NCI-H1092 treated with DMSO at 0.1 percent for 48 hours (cell line): ENCODE measurements around the gene LTBP1.
A peak's percentile ranks its signal among the peaks of the same experiment; 100 is the strongest.
"Not testable (repeated sequence)": the region's sequence is repeated elsewhere in the genome, so short reads cannot be mapped to it uniquely, and the experiment has no call there.

Experiments used
- DNase-seq: peaks from one replicate; lab custom pipeline; 2025; lab: John Stamatoyannopoulos, UW

Gene LTBP1

DNA sequence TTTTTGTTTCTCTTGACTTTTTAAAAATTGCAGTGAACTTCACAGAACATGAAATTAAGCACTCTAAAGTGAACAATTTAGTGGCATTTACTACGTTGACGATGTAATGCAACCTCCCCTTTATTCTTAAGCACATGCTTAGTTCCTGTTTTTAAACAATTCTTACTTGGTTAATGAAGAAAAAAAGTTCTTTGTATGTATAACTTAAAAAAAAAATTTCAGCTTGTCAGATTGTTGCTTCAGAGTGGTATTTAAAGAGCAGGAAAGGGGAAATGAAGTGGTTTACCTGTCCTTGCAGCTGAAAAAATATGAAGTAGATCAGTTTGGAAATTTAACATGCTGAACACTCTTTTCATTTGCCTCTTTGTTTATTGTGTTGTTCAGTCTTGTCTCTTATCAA lies 434.0 kb downstream of the LTBP1 start:
- no peak for DNase-seq

DNA sequence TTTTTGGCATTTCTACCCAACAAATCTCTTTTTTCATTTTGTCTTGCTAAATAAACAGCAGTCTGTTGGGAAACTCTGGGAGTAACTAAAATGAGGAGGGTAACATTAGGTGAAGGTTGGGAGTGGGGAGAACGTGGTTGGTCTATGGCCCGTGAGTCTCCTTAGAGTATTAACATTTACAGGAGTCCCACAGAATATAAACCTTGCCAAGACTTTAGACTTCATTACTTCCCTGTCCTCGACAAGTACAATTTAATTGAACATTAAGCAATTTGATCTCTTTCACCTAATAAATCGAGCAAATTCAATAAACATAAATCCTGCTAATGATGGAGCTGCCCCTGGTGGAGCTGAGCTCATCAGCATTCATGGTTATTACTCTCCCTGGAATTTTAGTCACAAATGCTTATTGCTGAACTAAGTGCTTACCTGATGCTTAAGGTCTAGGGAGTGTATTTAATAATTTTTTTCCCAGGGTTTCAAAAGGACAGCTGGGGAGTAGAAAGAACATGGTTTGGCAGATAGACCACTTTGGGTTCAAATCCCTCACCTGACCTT lies 434.6 kb downstream of the LTBP1 start:
- no peak for DNase-seq

DNA sequence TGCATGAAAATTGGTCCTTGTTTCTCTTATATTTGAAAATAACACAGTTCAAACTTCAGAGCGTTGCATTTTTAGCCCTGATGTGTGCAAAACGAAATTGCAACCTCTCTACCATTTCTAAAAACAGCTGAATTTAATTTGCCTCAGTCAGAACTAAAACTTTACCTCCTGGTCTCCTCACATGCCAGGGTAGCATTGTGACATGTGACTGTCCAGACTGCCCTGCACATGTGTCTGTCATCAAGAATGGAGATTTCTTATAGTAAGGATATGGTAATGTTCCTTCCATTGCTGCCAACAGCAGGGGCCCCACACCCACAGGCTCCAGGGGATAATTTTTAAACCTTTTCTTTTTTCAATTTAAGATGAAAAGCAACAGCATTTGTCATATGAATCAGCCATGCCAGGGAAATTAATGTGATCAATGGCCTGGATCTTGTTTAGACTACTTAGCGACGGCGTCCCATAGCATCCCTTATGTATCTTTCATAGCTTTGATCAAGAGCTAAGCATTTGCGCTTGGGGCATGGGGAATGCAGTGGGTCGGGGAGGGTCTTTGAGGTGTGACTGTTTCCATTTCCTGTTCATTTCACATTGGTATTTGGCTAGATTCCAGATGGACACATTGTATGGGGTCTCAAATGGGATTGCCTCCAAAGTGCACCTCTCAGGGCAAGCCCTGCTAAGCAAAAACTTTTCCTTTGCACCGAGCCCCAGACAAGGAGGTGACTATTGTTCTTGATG lies 437.3 kb downstream of the LTBP1 start:
- DNase-seq, result no peak

DNA sequence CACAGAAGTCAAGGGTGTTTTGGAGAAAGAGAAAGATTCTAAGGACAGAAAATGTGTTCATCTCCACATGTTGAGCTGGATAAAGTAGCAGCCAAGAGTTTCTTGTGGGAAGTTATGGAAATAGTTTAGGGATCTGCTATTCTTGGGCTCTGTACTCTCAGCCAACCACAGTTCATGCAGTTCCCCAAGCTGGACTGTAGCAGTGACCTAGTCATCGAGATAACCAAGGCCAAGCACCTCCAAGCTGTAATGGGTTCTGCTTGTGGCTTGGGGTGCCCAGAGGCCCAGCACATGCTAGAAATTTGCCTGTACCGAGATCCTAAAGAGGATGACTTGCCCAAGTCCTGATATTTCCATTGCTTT lies 437.8 kb downstream of the LTBP1 start:
- no peak for DNase-seq

DNA sequence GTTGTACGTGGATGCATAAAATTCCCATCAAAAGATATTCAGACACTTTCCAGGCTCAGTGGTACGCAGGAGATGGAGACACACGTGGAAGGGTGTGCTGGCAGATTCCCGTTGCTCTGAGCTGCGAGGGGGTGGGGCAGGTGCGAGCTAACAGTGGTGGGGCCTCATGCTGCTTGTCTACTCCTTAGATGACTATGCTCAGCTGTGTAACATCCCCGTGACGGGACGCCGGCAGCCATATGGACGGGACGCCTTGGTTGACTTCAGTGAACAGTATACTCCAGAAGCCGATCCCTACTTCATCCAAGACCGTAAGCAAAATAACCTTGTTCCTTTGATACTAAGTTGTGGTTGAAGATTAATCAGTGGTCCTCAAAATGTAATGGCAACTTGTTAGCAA lies 442.2 kb downstream of the LTBP1 start:
- DNase-seq, result no peak

DNA sequence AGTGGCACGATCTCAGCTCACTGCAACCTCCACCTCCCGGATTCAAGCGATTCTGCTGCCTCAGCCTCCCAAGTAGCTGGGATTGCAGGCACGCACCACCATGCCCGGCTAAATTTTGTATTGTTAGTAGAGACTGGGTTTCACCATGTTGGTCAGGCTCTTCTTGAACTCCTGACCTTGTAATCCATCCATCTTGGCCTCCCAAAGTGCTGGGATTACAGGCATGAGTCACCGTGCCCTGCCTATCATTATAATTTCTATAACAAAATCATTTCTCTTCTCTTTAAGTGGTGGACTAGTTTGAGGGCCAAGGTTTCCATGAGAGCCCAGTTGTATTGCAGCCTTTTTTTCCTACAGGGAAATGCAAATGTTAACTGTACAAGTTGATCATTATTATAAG lies 442.9 kb downstream of the LTBP1 start:
- not testable (repeated sequence) for DNase-seq

DNA sequence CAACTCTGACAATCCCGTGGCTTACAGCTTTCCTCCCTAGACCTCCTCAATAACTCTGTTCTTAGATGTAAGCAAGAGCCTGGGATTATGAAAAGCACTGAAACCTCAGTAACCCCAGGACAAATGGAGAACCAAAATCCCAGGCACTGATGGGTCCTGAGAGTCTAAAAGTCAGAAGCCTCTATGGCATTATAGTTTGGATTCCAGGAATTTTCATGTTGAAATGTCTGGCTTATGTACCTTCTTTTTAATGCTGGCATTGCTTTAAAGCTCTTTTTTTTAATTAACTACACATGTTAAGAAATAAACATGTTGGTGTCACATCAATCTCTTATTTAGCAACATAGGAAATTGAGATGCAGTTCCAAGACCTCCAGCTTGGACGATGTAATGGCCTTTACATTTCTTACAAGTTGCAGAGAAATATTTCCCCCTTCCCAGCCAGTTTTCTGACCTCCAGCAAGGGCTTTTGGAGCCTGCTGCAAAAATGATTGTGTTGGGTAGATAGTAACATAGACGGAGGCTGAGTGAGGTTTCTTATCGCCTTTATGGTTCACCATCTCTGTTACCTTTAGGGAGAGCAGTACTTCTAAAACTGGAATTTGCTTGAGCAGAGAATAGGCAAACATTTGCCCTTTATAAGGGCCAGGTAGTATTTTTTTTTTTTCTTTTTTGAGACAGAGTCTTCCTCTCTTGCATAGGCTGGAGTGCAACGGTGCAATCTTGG lies 444.9 kb downstream of the LTBP1 start:
- no peak for DNase-seq

DNA sequence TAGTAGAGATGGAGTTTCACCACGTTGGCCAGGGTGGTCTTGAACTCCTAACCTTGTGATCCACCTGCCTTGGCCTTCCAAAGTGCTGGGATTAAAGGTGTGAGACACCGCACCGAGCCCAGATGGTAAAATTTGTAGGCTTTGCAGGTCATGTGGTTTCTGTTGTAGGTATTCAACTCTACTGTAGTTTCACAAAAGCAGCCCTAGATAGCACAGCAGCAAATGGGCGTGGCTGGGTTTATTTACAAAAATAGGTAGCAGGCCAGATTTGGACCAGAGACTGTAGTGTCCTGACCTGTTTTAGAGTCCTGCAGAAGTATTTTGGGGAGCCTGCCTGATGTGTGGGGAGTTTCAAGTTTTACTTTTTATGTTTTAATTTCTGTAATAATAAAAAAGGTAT lies 445.6 kb downstream of the LTBP1 start:
- no peak for DNase-seq

DNA sequence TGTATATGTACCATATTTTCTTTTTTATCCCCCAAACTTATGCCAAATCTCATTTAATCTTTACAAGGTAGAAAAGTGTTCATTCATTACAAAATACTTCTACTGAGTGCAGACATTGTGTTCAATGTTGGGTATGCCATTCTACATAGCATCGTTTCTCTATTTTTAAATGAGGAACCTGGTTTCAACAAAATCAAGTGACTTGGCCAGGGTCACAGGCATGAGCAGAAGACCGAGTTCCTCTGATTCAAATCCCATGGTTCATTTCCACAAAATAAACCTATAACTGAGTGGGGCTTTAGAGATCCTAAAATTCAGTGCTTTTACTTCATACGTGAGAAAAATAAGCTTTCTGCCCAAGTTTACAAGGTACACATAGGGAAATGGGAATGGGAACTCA lies 448.3 kb downstream of the LTBP1 start:
- DNase-seq, result no peak

DNA sequence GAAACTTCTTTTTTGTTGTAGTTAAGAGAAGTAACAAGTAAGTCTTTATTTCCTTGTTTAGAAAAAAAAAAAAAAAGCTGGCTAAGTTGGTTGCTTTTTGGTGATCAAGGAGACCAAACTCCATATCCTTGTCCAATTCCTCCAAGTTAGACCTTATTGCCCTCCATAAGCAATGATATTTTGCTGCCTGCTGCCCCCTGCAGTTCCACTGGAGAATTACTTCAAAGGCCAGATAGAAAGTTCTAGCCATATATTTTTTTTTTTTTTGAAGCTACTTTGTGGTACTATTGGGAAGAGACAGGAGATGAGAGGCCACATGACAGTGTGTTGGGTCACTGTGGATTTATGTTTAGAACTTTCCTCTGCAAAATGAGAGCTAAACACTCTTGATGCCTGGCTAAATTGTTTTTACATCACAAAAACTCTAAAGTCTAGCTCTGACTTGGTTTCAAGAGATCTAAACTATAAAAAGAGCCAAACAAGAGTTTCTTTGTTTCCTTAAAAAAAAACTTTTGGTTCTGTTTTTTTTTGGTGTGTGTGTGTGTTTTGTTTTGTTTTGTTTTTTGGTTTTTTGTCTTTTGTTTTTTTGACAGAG lies 449.0 kb downstream of the LTBP1 start:
- peak; percentile 0 for DNase-seq

DNA sequence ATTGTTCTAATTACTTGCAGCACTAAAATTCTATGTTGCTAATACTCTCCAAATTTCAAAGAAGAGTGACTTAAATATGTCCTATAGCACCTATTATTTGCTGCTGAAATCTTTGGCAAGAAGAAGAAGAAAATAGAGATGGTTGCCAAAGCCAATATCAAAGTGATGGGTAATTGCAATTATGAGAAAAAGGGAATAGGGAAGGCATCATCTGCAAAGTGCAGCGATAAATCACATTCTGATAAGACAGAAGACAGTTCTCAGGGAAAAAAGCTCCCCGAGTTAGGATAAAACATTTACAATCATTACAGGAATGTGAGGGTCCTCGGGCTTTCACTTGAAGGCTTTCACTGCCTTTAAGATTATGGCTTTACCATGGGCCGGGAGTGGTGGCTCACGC lies 457.6 kb downstream of the LTBP1 start:
- no peak for DNase-seq

DNA sequence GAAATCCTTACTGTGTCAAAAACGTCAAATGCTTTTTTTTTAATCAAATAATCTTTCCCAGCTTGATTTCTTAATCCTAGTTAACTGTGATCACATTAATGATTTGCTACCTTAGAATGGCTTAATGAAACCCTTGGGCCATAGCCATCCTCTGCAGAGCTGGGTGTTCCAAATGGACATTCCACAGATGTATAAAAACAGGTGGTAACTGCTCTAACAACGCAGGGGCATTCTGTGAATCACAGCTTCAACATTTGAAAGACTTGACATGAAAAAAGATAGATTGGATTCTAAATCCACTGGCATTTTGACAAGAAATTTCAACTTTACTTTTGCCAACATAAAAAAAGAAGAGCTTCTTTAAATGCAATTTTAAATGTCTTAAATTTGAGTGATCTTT lies 459.9 kb downstream of the LTBP1 start:
- no peak for DNase-seq

DNA sequence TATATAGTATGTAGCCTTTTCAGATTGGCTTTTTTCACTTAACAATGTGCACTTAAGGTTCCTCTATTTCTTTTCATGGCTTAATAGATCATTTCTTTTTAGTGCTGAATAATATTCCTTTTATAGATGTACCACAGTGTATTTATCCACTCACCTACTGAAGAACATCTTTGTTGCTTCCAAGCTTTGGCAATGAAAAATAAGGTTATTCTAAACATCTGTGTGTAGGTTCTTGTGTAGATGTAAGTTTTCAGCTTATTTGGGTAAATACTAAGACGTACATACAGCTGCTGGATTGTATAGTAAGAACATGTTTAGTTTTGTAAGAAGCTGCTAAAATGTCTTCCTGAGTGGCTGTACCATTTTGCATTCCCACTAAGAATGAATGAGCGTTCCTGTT lies 461.4 kb downstream of the LTBP1 start:
- no peak for DNase-seq

DNA sequence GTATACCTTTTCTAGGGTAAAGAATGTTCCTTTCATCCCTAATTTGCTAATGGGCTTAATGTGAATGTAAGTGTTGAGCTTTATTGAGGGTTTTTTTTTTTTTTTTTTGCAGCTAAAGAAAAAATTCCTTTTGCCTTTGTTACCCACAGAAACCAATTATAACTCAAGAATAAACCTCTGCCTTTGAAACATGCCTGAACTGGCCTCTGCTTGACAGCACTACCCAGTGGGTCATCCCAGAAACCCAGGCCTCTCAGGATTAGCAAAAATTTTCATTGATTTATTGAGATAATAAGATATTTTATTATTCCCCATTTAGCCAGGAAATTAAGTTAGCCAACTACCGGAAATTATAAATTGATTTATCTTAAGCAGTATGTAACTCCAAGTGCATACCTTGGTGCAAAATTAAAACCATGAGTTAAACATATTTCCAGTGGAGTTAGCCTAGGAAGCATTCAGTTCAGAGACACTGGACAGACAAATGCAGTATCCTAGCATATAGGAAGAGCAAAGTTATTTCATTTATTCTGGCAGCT lies 462.7 kb downstream of the LTBP1 start:
- DNase-seq, result no peak

DNA sequence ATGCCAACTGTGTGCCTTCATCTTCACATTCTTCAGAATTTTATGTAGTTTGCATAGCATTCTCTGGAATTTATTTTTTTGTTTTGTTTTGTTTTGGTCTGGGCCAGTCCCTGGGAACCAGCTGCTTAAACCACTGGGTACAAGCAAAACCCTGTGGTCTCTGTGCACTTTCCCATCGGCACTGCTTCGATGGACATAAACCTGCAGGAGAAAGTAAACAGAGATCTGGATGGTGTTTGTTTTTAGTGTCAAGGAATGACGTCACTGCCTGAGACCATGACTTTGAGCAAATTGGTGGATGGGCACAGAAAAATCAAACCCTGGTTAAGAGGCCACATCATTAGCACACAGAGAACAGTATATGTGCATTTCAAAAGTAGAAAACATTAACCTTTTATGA lies 465.0 kb downstream of the LTBP1 start:
- no peak for DNase-seq

DNA sequence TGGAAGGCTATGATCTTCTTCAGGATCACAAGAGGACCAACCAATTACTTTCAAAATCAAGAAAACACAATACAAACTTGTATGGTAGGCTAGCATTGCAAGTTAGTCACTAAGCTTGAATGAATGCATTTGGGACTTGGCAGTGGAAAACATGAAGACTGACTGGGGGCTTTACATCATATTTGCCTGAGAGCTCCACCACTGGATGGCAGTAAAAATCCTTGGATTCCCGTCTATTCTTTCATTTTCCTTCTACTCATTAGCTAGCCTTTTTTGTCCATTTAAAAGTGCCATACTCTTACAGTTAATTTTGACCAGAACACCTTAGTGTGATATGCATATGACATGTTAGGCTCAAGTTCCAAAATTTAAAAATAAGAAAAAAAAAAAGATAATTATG lies 466.2 kb downstream of the LTBP1 start:
- DNase-seq, result no peak

DNA sequence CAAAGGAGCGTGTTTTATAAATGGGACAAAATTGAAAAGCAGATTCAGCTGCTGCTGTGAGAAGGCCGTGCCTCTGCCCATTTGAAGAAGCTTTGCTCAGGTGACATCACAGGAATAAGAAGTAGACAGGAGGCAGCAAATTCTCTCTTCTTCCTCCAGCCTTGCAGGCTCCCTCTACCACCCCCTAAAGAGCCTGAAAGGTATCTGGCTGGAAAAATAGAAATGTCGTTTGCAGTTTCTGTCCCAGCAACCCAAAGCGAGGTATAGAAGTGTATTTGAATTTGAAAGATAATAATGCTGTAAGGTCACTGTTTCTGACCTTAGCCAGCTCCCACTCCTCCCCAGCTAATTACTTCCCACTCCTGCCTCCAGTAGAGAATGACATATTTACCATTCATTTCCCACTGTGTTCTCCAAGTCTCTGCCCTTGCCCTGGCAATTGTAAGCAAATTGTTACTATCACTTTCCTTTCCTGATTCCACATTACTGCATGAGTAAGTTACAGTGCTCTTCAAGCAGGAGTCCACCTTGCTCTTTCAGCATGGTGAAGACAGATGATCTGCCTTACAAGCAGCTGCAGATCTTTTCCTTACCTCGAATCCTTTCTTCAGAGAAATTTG lies 472.9 kb downstream of the LTBP1 start:
- no peak for DNase-seq

DNA sequence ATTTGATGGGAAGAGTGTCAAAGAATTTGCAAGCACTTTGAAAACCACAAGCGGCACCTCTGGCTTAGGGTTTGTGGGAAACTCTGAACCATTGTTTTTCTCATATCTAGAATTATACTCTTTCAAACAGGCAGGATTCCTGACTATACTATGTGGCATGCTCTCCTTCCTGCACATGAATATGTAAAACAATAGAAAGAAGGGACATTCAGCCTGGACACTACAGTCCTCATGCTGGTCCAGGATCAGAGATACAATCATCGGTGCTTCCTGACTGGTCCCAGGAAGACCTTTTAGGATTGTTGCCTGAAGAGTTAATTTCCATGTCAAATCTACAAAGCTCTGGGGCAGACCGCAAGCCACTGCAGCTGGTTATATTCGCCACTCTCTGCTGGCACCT lies 474.0 kb downstream of the LTBP1 start:
- no peak for DNase-seq

DNA sequence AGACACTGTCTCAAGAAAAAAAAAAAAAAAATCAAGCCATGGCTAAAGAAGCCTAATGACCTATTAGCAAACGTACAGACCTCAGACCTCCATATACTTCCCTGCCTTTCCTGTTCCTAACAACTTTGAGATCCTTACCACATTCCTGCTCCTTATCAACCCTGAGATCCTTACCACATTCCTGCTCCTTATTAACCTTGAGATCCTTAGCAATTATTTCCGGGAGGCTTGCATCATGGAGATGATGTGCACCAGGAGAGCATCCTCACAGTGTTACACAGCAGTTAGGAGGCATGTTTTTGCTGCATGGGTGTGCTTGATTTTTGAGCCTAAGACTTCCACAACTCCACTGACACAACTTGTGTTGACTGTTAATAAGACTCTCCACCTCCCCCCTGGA lies 475.1 kb downstream of the LTBP1 start:
- DNase-seq, result no peak

DNA sequence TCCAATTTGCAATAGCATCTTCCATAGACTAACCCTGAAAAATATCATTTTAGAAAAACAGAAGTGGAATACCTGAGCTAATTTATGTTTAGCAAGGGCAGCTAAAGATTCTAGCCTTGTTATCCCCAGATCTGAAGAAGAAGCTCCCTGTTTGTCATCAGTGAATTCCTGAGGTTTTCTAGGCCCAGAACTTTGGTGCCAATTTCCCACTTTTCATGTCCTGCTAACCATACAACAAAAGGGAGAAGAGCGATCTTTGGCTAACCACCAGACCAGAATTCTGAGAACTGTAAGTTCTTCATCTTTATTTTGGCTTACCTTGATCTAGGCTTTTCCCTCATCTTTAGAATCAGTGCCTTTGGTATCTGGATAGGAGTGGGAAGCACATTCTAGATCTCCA lies 478.4 kb downstream of the LTBP1 start:
- DNase-seq, result no peak

DNA sequence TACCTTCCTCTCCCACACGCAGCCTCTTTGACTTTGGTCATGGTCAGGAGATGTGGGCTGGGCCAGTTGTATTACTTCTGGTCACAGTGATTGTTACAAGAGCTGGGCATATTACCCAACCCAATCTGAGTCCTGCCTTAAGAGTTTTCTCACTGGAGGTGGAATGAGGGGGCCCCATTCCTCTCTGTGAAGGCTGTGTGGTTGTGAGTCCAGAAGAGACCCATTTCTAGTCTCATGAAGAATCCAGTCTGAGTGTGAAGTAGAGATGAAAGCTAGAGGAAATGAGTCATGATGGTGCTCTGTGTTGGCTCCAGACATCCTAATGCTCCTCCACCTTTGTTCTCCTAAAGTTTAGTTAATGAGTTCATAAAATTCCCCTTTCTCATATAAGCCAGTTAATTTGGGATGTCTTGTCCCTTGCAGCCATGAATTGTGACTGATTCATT lies 478.9 kb downstream of the LTBP1 start:
- DNase-seq, result no peak

DNA sequence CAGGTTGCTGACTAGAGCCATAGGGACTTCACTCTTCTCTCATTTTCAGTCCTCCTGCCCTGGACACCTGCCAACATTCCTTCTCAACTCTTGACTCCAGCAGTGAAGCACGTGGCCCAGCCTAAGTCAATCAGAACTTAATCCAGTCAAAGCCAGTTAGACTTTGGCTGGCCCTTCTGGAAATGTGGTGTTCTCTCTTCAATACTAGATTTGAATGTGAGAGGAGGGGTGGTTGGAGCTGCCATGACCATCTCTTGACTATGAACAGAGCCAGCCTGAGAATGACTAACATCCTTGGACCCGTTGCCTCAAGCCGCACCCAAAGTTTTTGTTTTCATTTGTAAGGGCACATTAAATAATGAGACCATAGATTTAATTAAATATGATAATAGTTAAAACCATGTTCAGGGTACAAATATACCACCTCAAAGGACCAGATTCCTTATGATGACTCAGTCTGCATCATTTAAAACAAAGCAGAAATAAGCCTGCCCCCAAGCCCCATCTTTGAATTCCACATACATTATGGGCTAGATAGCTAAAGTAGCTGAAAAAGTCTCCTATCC lies 480.0 kb downstream of the LTBP1 start:
- no peak for DNase-seq
